Vagina (tissue), 2 donors: Measurements from ENCODE around the gene ZMYND10.

Source experiments
- CTCF ChIP-seq, 3 experiments: fragments of 450-650 bp in 2 of 3; fragments of 200-600 bp in 1 of 3; sonication (generic) in 1 of 3; IDR thresholded peaks; one replicate each; pipeline ENCODE4 v1.5.1; 2017 to 2019; ENCODE audit warnings: antibody characterized with exemption in 3 of 3, mild to moderate bottlenecking in 2 of 3, moderate library complexity in 2 of 3
- POLR2A ChIP-seq, 2 donors: fragments of 450-650 bp; IDR thresholded peaks; one replicate each; pipeline ENCODE4 v1.6.1; 2017; ENCODE audit warnings: antibody characterized with exemption in 2 of 2, mild to moderate bottlenecking in 2 of 2, moderate library complexity in 2 of 2
- POLR2AphosphoS5 ChIP-seq, 2 donors: sonication (generic); formaldehyde crosslinking; IDR thresholded peaks; one replicate each; pipeline ENCODE4 v1.9.0; 2017; ENCODE audit warnings: antibody characterized with exemption in 2 of 2, mild to moderate bottlenecking in 2 of 2, low read depth in 1 of 2; ENCODE audit not compliant: insufficient read depth in 1 of 2

DNA sequence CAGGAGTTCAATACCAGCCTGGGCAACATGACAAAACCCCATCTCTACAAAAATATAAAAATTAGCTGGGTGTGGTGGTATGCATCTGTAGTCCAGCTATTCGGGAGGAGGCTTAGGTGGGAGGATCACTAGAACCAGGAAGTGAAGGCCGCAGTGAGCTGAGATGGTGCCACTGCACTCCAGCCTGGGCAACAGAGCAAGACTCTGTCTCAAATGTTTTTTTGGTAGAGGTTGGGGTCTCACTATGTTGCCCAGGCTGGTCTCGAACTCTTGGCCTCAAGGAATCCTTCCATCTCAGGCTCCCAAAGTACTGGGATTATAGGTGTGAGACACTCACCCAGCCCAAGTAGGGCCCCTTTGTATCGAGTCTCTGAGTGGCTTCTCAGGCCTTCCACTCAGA lies 51.4 kb downstream of the ZMYND10 start:
- TF ChIP-seq CTCF (IDR thresholded peaks at IDR 0.05) (no peak), POLR2AphosphoS5 (IDR thresholded peaks at IDR 0.05; ENCODE audit: insufficient read depth in 1 of 2, low read depth in 1 of 2) (no peak), POLR2A (IDR thresholded peaks at IDR 0.05) (no peak)
